Epithelial cell of esophagus (primary cell): Measurements from ENCODE around the gene PCDHGA8.

ENCODE experiments used
- DNase-seq: peaks from one replicate; pipeline ENCODE4 v3.0.0; 2010; ENCODE audit warnings: low read depth
- H3K4me3 ChIP-seq: 2 replicates; pipeline ENCODE4 v1.5.1; 2011; ENCODE audit warnings: mild to moderate bottlenecking, low read length, control low read depth
- CTCF ChIP-seq: IDR thresholded peaks from 2 replicates; pipeline ENCODE4 v1.5.1; 2011; ENCODE audit warnings: low read depth, mild to moderate bottlenecking, low read length, control low read depth, inconsistent platforms; ENCODE audit not compliant: insufficient read depth; ENCODE audit errors: missing control alignments

PCDHGA8 gene

GRCh38 chr5:141434006-141434405, 41.6 kb downstream of the PCDHGA8 start:
- TF ChIP-seq CTCF, result no peak
- DNase-seq, result no peak
- H3K4me3 ChIP-seq, result no peak overlapping the region

GRCh38 chr5:141437221-141437620, 44.8 kb downstream of the PCDHGA8 start:
- H3K4me3 ChIP-seq, result no peak overlapping the region
- TF ChIP-seq CTCF, result no peak
- no peak for DNase-seq

- H3K4me3 ChIP-seq, result no peak overlapping the region
- no peak for DNase-seq
- no peak for TF ChIP-seq CTCF
These were observed 47.1 kb downstream of the PCDHGA8 start for GRCh38 chr5:141439411-141440141.

- no peak for TF ChIP-seq CTCF
- no peak overlapping the region for H3K4me3 ChIP-seq
- no peak for DNase-seq
These were observed 47.9 kb downstream of the PCDHGA8 start for GRCh38 chr5:141440341-141440740.

- no peak for TF ChIP-seq CTCF
- DNase-seq, result no peak
- no peak overlapping the region for H3K4me3 ChIP-seq
These were observed 49.2 kb downstream of the PCDHGA8 start for GRCh38 chr5:141441571-141442170.
